ENCODE measurements around the gene ZNF280D.

- TF ChIP-seq EZH2phosphoT487 (IDR thresholded peaks at IDR 0.05; ENCODE audit: insufficient read depth, low read depth) (no peak), EZH2 (IDR thresholded peaks at IDR 0.05; ENCODE audit: insufficient read depth, poor library complexity, severe bottlenecking) (no peak)
These were observed 41.0 kb upstream of the ZNF280D start for GRCh38 chr15:56774356-56774755.

Data from GM23248 (cell line).